HepG2 (cell line): ENCODE measurements around the gene ZFHX3. TPM values are rescaled to one million over a fixed set of nuclear protein-coding genes. Genes with fewer than 3 reads are reported as not detected.

Source experiments
- CBX1 ChIP-seq: IDR thresholded peaks from one replicate; pipeline ENCODE4 v1.6.1; 2016; ENCODE audit warnings: antibody characterized with exemption, low read depth
- DMTF1 ChIP-seq: sonication (generic); formaldehyde crosslinking; IDR thresholded peaks from 2 replicates; pipeline ENCODE4 v1.4.0; 2020; ENCODE audit warnings: mild to moderate bottlenecking, missing genetic modification reagents
- GABPB1 ChIP-seq: IDR thresholded peaks from 2 replicates; pipeline ENCODE4 v1.6.1; 2016; ENCODE audit warnings: mild to moderate bottlenecking, missing genetic modification reagents, moderate library complexity, missing compliant biosample characterization
- GFI1 ChIP-seq: sonication (generic); formaldehyde crosslinking; IDR thresholded peaks from 2 replicates; pipeline ENCODE4 v1.5.0; 2020; ENCODE audit warnings: missing genetic modification reagents, mild to moderate bottlenecking, borderline replicate concordance
- HMG20A ChIP-seq: IDR thresholded peaks from 2 replicates; pipeline ENCODE4 v1.6.1; 2016; ENCODE audit warnings: borderline replicate concordance
- NFE2L1 ChIP-seq: sonication (generic); formaldehyde crosslinking; IDR thresholded peaks from 2 replicates; pipeline ENCODE4 v1.4.0; 2020; ENCODE audit warnings: missing genetic modification reagents, mild to moderate bottlenecking, borderline replicate concordance
- NR3C1 ChIP-seq: sonication (generic); formaldehyde crosslinking; IDR thresholded peaks from 2 replicates; pipeline ENCODE4 v1.4.0; 2020; ENCODE audit warnings: missing genetic modification reagents
- RBM39 ChIP-seq: fragments of 200-400 bp; formaldehyde crosslinking; IDR thresholded peaks from one replicate; pipeline ENCODE4 v1.6.1; 2018; ENCODE audit warnings: antibody characterized with exemption, mild to moderate bottlenecking, low read depth, low read length; ENCODE audit not compliant: poor library complexity, severe bottlenecking
- SATB2 ChIP-seq: sonication (generic); formaldehyde crosslinking; IDR thresholded peaks from 2 replicates; pipeline ENCODE4 v1.5.0; 2020; ENCODE audit warnings: missing genetic modification reagents
- SCMH1 ChIP-seq: sonication (generic); formaldehyde crosslinking; IDR thresholded peaks from 2 replicates; pipeline ENCODE4 v1.9.0; 2021; ENCODE audit warnings: missing genetic modification reagents, mild to moderate bottlenecking, borderline replicate concordance
- SSRP1 ChIP-seq: IDR thresholded peaks from 2 replicates; pipeline ENCODE4 v1.6.1; 2016; ENCODE audit warnings: control low read depth
- TEF ChIP-seq: sonication (generic); formaldehyde crosslinking; IDR thresholded peaks from 2 replicates; pipeline ENCODE4 v1.5.0; 2020; ENCODE audit warnings: missing genetic modification reagents
- ZBTB33 ChIP-seq: sonication (generic); formaldehyde crosslinking; IDR thresholded peaks from 2 replicates; pipeline ENCODE4 v1.4.0; 2020; ENCODE audit warnings: missing genetic modification reagents
- ZNF121 ChIP-seq: sonication (generic); formaldehyde crosslinking; IDR thresholded peaks from 2 replicates; pipeline ENCODE4 v1.5.0; 2020; ENCODE audit warnings: mild to moderate bottlenecking, missing genetic modification reagents
- ZNF263 ChIP-seq: sonication (generic); formaldehyde crosslinking; IDR thresholded peaks from 2 replicates; pipeline ENCODE4 v1.4.0; 2020; ENCODE audit warnings: missing genetic modification reagents
- ZNF275 ChIP-seq: sonication (generic); formaldehyde crosslinking; IDR thresholded peaks from 2 replicates; pipeline ENCODE4 v1.8.0; 2022; ENCODE audit warnings: missing genetic modification reagents, mild to moderate bottlenecking, inconsistent platforms, borderline replicate concordance
- ZNF317 ChIP-seq: sonication (generic); formaldehyde crosslinking; IDR thresholded peaks from 2 replicates; pipeline ENCODE4 v1.5.0; 2020; ENCODE audit warnings: mild to moderate bottlenecking, missing genetic modification reagents
- ZNF382 ChIP-seq: sonication (generic); formaldehyde crosslinking; IDR thresholded peaks from 2 replicates; pipeline ENCODE4 v1.5.0; 2020; ENCODE audit warnings: missing genetic modification reagents, mild to moderate bottlenecking, borderline replicate concordance
- ZNF614 ChIP-seq: IDR thresholded peaks from 2 replicates; pipeline ENCODE4 v1.6.1; 2018; ENCODE audit warnings: missing biosample characterization, missing genetic modification reagents, inconsistent platforms, borderline replicate concordance
- polyA plus RNA-seq, 8 experiments: library from polyadenylated mRNA; depleted of rRNA in 3 of 8; stranded (reverse) in 7 of 8; unstranded in 1 of 8; fragments of >200 nt; fragmentation: Illumina TruSeq in 4 of 8; extraction: Trizol in 4 of 8; gene quantifications; 2 replicates each; pipeline versions ENCODE4 v1.2.1 to v1.2.3, GENCODE V29; 2011 to 2016; ENCODE audit warnings: low read depth in 4 of 8, missing spikeins in 1 of 8, mixed read lengths in 1 of 8; ENCODE audit not compliant: insufficient read depth in 1 of 8
- total RNA-seq, 5 experiments: library from RNA; depleted of rRNA; stranded (reverse); fragments of >200 nt; fragmentation: Illumina TruSeq; extraction: Trizol; gene quantifications; 2 replicates each; pipeline ENCODE4 v1.2.3, GENCODE V29; 2016; ENCODE audit warnings: low read depth in 1 of 5
- TF ChIP-seq, protein P1 (sequence below): sonication (generic); formaldehyde crosslinking; IDR thresholded peaks from 2 replicates; pipeline ENCODE4 v1.5.0; 2020; ENCODE audit warnings: missing genetic modification reagents
- TF ChIP-seq, protein P2 (sequence below): sonication (generic); formaldehyde crosslinking; IDR thresholded peaks from 2 replicates; pipeline ENCODE4 v1.8.0; 2022; ENCODE audit warnings: mild to moderate bottlenecking, missing genetic modification reagents, moderate library complexity

ZFHX3 gene
- total and polyA plus RNA-seq, 2 of the 13 experiments (the other 11 are each of a cell fraction or from before 2014, with no cell fraction given) = 5.0 to 6.0 TPM

DNA sequence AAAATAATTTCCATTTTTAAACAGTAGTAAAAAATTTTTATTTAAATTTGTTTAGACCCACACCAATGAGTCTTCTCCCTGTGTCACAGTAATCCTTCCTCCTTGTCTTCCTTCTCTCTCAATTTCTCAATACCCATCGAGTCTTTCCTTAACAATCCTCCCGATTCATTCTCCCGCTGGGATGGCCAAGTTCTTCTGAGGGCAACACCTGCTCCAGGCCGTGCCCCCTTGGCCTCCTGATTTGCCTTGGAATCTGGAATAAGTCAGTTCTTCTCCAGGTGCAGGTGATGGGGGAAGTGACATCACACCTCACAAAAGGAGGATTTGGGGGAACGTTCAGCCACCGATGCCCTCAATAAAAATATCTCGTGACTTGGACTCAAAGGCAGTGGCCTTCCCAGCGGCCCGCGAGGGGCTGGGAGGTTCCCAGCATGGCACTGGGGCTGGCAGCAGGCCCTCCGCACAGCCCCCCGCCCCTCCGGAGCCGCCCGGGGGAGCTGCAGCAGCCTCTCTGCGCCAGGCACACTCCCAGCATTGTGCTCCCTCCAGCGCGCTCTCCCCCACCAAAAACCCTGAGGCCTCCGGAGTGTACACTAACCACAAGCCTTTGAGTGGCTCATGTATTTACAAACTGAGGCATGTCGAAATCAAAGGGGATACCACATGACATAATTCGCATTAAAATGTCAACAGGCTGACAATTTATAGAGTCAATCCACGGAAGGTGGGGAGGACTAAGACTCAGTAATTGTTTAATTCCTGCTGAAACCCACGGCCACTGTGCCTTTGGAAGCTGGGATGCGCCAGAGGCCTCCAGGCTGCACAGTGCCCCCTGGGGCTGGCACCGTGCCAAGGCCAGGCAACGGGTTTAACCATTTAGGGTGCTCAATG lies 120.5 kb downstream of the ZFHX3 start (continued):
- TF ChIP-seq CBX1 (peak; percentile 62), HMG20A (CRISPR knock-in tag) (peak; percentile 90; the same call in 1 of the 2 replicates), RBM39 (peak; percentile 63), ZNF614 (CRISPR knock-in tag) (peak; percentile 90), TEF (no peak), ZNF382 (CRISPR knock-in tag) (no peak), NFE2L1 (CRISPR knock-in tag) (no peak), SATB2 (CRISPR knock-in tag) (no peak), NR3C1 (no peak), ZBTB33 (0 out of 2 replicates have a peak, but pooled peaks have one; percentile 63), ZNF121 (CRISPR knock-in tag) (no peak), ZNF275 (0 out of 2 replicates have a peak, but pooled peaks have one; percentile 27), GFI1 (peak; percentile 61; the same call in 1 of the 2 replicates), SCMH1 (CRISPR knock-in tag) (no peak), GABPB1 (peak; percentile 55), ZNF263 (CRISPR knock-in tag) (peak; percentile 99), DMTF1 (CRISPR knock-in tag) (no peak), ZNF317 (CRISPR knock-in tag) (peak; percentile 91), SSRP1 (CRISPR knock-in tag) (peak; percentile 91)
- TF ChIP-seq, protein P1, sequence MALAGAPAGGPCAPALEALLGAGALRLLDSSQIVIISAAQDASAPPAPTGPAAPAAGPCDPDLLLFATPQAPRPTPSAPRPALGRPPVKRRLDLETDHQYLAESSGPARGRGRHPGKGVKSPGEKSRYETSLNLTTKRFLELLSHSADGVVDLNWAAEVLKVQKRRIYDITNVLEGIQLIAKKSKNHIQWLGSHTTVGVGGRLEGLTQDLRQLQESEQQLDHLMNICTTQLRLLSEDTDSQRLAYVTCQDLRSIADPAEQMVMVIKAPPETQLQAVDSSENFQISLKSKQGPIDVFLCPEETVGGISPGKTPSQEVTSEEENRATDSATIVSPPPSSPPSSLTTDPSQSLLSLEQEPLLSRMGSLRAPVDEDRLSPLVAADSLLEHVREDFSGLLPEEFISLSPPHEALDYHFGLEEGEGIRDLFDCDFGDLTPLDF (CRISPR knock-in tag) = no peak
- TF ChIP-seq, protein P2, sequence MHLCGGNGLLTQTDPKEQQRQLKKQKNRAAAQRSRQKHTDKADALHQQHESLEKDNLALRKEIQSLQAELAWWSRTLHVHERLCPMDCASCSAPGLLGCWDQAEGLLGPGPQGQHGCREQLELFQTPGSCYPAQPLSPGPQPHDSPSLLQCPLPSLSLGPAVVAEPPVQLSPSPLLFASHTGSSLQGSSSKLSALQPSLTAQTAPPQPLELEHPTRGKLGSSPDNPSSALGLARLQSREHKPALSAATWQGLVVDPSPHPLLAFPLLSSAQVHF (CRISPR knock-in tag) = no peak
